AG09309 (cell line): ENCODE data around the gene ZNF777.

Experiments used
- DNase-seq: peaks from one replicate; pipeline ENCODE4 v3.0.0-alpha.2; 2010; ENCODE audit warnings: low read depth
- H3K4me3 ChIP-seq: 2 replicates; pipeline ENCODE4 v1.5.1; 2011; ENCODE audit warnings: mild to moderate bottlenecking, low read depth, low read length, moderate library complexity; ENCODE audit not compliant: control insufficient read depth
- TF ChIP-seq, protein P1 (sequence below): IDR thresholded peaks from 2 replicates; pipeline ENCODE4 v1.5.1; 2011; ENCODE audit warnings: mild to moderate bottlenecking, low read depth, low read length, inconsistent platforms; ENCODE audit not compliant: insufficient read depth, control insufficient read depth; ENCODE audit errors: missing control alignments

ZNF777 gene

DNA sequence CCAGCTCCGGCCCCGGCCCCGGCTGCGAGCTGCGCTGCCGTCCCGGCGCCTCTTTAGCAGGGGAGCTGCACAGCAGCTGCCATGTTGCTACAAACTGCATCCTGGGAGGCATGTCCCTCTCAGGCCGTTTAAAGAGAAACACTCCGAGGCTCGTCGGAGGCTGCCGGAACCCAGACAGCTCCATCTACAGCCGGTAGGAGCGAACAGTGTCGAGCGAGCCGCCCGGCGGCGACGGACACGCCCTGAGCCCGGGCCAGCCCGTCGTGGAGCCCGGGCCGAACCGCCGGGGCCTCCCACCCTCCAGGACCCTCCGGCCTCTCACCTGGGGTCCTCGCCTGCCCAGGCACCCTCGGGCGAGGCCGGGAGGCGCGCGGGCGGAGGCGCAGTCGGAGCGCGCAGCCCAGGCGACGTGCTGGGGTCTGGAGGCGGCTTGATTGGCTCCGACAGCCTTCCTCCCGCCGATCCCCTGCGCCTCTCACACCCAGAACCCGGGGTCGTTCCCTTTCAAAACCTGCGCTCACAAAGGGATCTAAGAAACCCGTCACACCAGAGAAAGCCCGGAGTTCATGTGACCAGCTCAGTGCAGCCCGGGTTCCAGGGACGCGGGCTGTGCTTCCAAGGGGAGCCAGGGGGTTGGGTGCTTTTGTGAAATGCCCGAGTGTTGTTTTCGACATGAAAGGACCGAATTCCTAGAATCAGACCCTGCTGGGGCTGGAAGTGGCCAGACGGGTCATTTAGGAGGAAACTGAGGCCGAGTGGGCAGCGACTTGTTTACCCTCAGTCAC is at the start of gene ZNF777:
Gene ZNF777, minus strand, starts transcription at position 570 of the 785 bp plus-strand sequence. CDS start 5,040 bp downstream, outside the sequence.
- TF ChIP-seq, protein P1, sequence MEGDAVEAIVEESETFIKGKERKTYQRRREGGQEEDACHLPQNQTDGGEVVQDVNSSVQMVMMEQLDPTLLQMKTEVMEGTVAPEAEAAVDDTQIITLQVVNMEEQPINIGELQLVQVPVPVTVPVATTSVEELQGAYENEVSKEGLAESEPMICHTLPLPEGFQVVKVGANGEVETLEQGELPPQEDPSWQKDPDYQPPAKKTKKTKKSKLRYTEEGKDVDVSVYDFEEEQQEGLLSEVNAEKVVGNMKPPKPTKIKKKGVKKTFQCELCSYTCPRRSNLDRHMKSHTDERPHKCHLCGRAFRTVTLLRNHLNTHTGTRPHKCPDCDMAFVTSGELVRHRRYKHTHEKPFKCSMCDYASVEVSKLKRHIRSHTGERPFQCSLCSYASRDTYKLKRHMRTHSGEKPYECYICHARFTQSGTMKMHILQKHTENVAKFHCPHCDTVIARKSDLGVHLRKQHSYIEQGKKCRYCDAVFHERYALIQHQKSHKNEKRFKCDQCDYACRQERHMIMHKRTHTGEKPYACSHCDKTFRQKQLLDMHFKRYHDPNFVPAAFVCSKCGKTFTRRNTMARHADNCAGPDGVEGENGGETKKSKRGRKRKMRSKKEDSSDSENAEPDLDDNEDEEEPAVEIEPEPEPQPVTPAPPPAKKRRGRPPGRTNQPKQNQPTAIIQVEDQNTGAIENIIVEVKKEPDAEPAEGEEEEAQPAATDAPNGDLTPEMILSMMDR = peak; percentile 53
- H3K4me3 ChIP-seq = peak within 1 kb of the TSS; percentile 65
- DNase-seq = peak; percentile 61

GRCh38 chr7:149510248-149510647 is 49.4 kb upstream of the ZNF777 start:
- TF ChIP-seq, protein P1 = no peak
- H3K4me3 ChIP-seq = no peak overlapping the region
- DNase-seq = no peak

- no peak overlapping the region for H3K4me3 ChIP-seq
- TF ChIP-seq, protein P1 = no peak
- no peak for DNase-seq
Observed at GRCh38 chr7:149509774-149510173, 48.9 kb upstream of the ZNF777 start.

DNA sequence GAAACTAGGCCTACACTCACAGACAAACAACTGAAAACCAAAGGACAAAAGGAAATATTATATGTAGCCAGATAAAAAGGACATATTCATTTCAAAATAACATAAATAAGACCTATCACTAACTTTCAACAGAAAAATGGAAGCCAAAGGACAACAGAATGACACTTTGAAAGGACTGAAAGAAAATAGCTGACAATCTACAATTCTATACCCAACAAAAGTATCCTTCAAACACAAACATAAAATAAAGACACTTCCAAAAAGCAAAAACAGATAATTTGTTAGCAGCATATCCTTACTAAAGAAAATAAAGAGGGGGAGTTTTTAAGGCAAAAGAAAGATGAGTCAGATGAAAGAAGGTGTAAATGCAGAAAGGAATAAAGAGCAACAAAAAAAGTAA is 44.7 kb upstream of the ZNF777 start:
- no peak for DNase-seq
- no peak overlapping the region for H3K4me3 ChIP-seq
- TF ChIP-seq, protein P1 = no peak

GRCh38 chr7:149501651-149502050 is 40.8 kb upstream of the ZNF777 start:
- TF ChIP-seq, protein P1 = no peak
- DNase-seq = no peak
- H3K4me3 ChIP-seq = no peak overlapping the region

GRCh38 chr7:149500910-149501309 is 40.0 kb upstream of the ZNF777 start:
- H3K4me3 ChIP-seq = no peak overlapping the region
- DNase-seq = no peak
- TF ChIP-seq, protein P1 = no peak
